HCT116 (cell line): Measurements from ENCODE around the gene PLD1. TPM values are rescaled to one million over a fixed set of nuclear protein-coding genes. Genes with fewer than 3 reads are reported as not detected.

Experiments used
- ATAC-seq: fragments of 200-7000 bp; cut with Tn5 transposase; 2 replicates; pipeline ENCODE4 v1.9.1; 2020; ENCODE audit warnings: mild to moderate bottlenecking, moderate library complexity
- BruUV-seq: library from RNA; stranded (reverse); fragments of 400-500 nt; replicated peaks from 2 replicates; lab custom pipeline; 2021; lab: Mats Ljungman, UMichigan
- CTCF ChIA-PET: fragments of 300-600 bp; sonication (Branson Sonifier 250); formaldehyde crosslinking; loops from one replicate; lab custom pipeline; 2021; ENCODE audit warnings: antibody characterized with exemption; lab: Charles Lee
- POLR2A ChIA-PET: fragments of 300-600, 350-600 bp; sonication (Branson Sonifier 250); formaldehyde crosslinking; loops from one replicate; lab custom pipeline; 2021; ENCODE audit warnings: antibody characterized with exemption; lab: Charles Lee
- RAD21 ChIA-PET, 2 experiments: fragments of 300-600 bp; sonication (Branson Sonifier 250); formaldehyde crosslinking; loops; one replicate each; lab custom pipeline; 2023; ENCODE audit warnings: low total read pairs in 2 of 2; ENCODE audit not compliant: uncharacterized antibody in 2 of 2, unreplicated experiment in 2 of 2, low non-redundant PET in 1 of 2; lab: Charles Lee
- DNase-seq: peaks from one replicate; pipeline ENCODE4 v3.0.0-alpha.2; 2010; ENCODE audit warnings: low read depth, low spot score
- H2AFZ ChIP-seq: fragments of 200-600 bp; shearing (Covaris generic), sonication (generic); 2 replicates; pipeline ENCODE4 v1.6.1; 2017; ENCODE audit warnings: low read depth, mixed run types, mixed read lengths, antibody characterized with exemption, low read length; ENCODE audit not compliant: poor library complexity, severe bottlenecking
- H3K27ac ChIP-seq: 2 replicates; pipeline ENCODE4 v1.5.1; 2012; ENCODE audit warnings: low read depth, low read length
- H3K27me3 ChIP-seq: fragments of 200-600 bp; sonication (generic); 2 replicates; pipeline ENCODE4 v1.6.1; 2016; ENCODE audit warnings: mixed run types, low read length, mixed read lengths; ENCODE audit not compliant: insufficient read depth
- H3K36me3 ChIP-seq, 2 experiments: fragments of 200-500 bp in 1 of 2; fragments of 200-600 bp in 1 of 2; sonication (Bioruptor generic) in 1 of 2; sonication (generic) in 1 of 2; 2 replicates each; pipeline versions ENCODE4 v1.5.1 to v1.6.1; 2014 to 2016; ENCODE audit warnings: low read length in 2 of 2, inconsistent platforms in 1 of 2, mixed read lengths in 1 of 2, mixed run types in 1 of 2; ENCODE audit not compliant: insufficient read depth in 2 of 2, control insufficient read depth in 1 of 2
- H3K4me1 ChIP-seq, 2 experiments: fragments of 200-600 bp in 1 of 2; sonication (generic) in 1 of 2; 2 replicates each; pipeline versions ENCODE4 v1.5.1 to v1.6.1; 2012 to 2017; ENCODE audit warnings: low read length in 2 of 2, inconsistent platforms in 1 of 2, mild to moderate bottlenecking in 1 of 2, mixed read lengths in 1 of 2, mixed run types in 1 of 2, moderate library complexity in 1 of 2; ENCODE audit not compliant: insufficient read depth in 2 of 2, control insufficient read depth in 1 of 2
- H3K4me2 ChIP-seq: fragments of 200-600 bp; sonication (generic); 2 replicates; pipeline ENCODE4 v1.6.1; 2017; ENCODE audit warnings: mixed run types, low read length, mixed read lengths
- H3K4me3 ChIP-seq, 2 experiments: fragments of 200-600 bp in 1 of 2; sonication (generic) in 1 of 2; replicated peaks in 1 of 2; 2 replicates each; pipeline ENCODE4 v1.5.1; 2011 to 2016; ENCODE audit warnings: low read length in 2 of 2, control low read depth in 1 of 2, low read depth in 1 of 2, mild to moderate bottlenecking in 1 of 2, mixed read lengths in 1 of 2, mixed run types in 1 of 2
- H3K79me2 ChIP-seq: fragments of 200-600 bp; sonication (generic); 2 replicates; pipeline ENCODE4 v1.6.1; 2017; ENCODE audit warnings: mild to moderate bottlenecking, mixed run types, low read length, moderate library complexity, mixed read lengths; ENCODE audit not compliant: insufficient read depth
- H3K9ac ChIP-seq: fragments of 200-600 bp; sonication (generic); 2 replicates; pipeline ENCODE4 v1.6.1; 2016; ENCODE audit warnings: low read length, mixed read lengths
- H3K9me2 ChIP-seq: fragments of 200-600 bp; sonication (generic), shearing (Covaris generic); 2 replicates; pipeline ENCODE4 v1.6.1; 2017; ENCODE audit warnings: mixed run types, mild to moderate bottlenecking, moderate library complexity; ENCODE audit not compliant: insufficient read depth
- H3K9me3 ChIP-seq, 2 experiments: fragments of 200-500 bp in 1 of 2; fragments of 200-600 bp in 1 of 2; sonication (Bioruptor generic) in 1 of 2; sonication (generic) in 1 of 2; 2 replicates each; pipeline ENCODE4 v1.6.1; 2014 to 2017; ENCODE audit warnings: low read length in 2 of 2, mixed read lengths in 2 of 2, inconsistent platforms in 1 of 2, low read depth in 1 of 2, mild to moderate bottlenecking in 1 of 2, mixed run types in 1 of 2, moderate library complexity in 1 of 2; ENCODE audit not compliant: control insufficient read depth in 1 of 2, insufficient read depth in 1 of 2
- H4K20me1 ChIP-seq: fragments of 200-600 bp; sonication (generic), shearing (Covaris generic); 2 replicates; pipeline ENCODE4 v1.6.1; 2017; ENCODE audit warnings: mixed run types, mild to moderate bottlenecking, moderate library complexity; ENCODE audit not compliant: insufficient read depth
- ATF3 ChIP-seq: IDR thresholded peaks from 2 replicates; pipeline ENCODE4 v1.6.1; 2012
- CBX3 ChIP-seq: IDR thresholded peaks from 2 replicates; pipeline ENCODE4 v1.6.1; 2012; ENCODE audit warnings: low read depth
- CEBPB ChIP-seq: IDR thresholded peaks from 2 replicates; pipeline ENCODE4 v1.6.1; 2012; ENCODE audit warnings: low read depth
- ELF1 ChIP-seq: IDR thresholded peaks from 2 replicates; pipeline ENCODE4 v1.6.1; 2012; ENCODE audit warnings: low read depth, borderline replicate concordance
- EZH2 ChIP-seq: fragments of 200-600 bp; sonication (generic); IDR thresholded peaks from 2 replicates; pipeline ENCODE4 v1.6.1; 2017; ENCODE audit warnings: antibody characterized with exemption, mixed run types
- EZH2phosphoT487 ChIP-seq: fragments of 200-600 bp; IDR thresholded peaks from 2 replicates; pipeline ENCODE4 v1.6.1; 2018; ENCODE audit warnings: antibody characterized with exemption, borderline replicate concordance
- POLR2AphosphoS5 ChIP-seq: IDR thresholded peaks from 2 replicates; pipeline ENCODE4 v1.6.1; 2011; ENCODE audit warnings: mild to moderate bottlenecking, low read depth, low read length, moderate library complexity
- RAD21 ChIP-seq: IDR thresholded peaks from 2 replicates; pipeline ENCODE4 v1.6.1; 2012; ENCODE audit warnings: low read depth, mild to moderate bottlenecking
- SRF ChIP-seq: IDR thresholded peaks from 2 replicates; pipeline ENCODE4 v1.6.1; 2012; ENCODE audit warnings: low read depth
- TCF7L2 ChIP-seq: IDR thresholded peaks from 2 replicates; pipeline ENCODE4 v1.7.0; 2011; ENCODE audit warnings: borderline replicate concordance, inconsistent platforms; ENCODE audit not compliant: insufficient read depth, insufficient read length; ENCODE audit errors: extremely low read depth
- intact Hi-C: fragments of 100-400 bp; cut with micrococcal nuclease; formaldehyde crosslinking; loops from 2 replicates; pipeline ENCODE4 v1.10.0; 2022
- total RNA-seq: library from RNA; stranded (reverse); gene quantifications from one replicate; pipeline ENCODE4 v1.2.1, GENCODE V29; 2021; ENCODE audit not compliant: unreplicated experiment
- TF ChIP-seq, protein P1 (sequence below): IDR thresholded peaks from 2 replicates; pipeline ENCODE4 v1.6.1; 2011; ENCODE audit warnings: mild to moderate bottlenecking, low read length, moderate library complexity; ENCODE audit not compliant: insufficient replicate concordance; ENCODE audit errors: extremely low read depth

The PLD1 gene
- total RNA-seq, 1 experiment from 2014 or later: 8.4 TPM

DNA sequence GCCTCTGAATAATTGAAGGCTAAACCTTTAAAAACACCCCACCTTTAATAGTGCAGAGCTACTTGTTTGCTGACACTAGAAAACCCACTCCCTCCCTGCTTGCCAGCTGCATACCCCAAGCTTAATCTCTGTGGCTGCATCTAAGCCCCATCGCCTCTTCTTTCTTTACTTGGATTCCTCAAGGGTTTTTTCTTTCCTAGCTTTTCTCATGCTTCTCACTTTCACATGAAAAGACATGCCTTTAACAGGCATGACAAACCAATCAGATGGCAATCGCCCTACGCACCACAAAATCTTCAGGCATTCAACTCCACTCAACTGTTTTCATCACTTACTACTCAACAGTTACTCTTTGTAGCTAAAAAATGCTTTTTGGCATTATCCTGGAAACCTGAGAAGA lies 77.5 kb downstream of the PLD1 start:
- no peak for TF ChIP-seq POLR2AphosphoS5
- TF ChIP-seq RAD21: no peak
- no peak for TF ChIP-seq ELF1
- no peak for TF ChIP-seq EZH2
- TF ChIP-seq, protein P1, sequence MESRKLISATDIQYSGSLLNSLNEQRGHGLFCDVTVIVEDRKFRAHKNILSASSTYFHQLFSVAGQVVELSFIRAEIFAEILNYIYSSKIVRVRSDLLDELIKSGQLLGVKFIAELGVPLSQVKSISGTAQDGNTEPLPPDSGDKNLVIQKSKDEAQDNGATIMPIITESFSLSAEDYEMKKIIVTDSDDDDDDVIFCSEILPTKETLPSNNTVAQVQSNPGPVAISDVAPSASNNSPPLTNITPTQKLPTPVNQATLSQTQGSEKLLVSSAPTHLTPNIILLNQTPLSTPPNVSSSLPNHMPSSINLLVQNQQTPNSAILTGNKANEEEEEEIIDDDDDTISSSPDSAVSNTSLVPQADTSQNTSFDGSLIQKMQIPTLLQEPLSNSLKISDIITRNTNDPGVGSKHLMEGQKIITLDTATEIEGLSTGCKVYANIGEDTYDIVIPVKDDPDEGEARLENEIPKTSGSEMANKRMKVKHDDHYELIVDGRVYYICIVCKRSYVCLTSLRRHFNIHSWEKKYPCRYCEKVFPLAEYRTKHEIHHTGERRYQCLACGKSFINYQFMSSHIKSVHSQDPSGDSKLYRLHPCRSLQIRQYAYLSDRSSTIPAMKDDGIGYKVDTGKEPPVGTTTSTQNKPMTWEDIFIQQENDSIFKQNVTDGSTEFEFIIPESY: no peak
- TF ChIP-seq CBX3: no peak
- TF ChIP-seq TCF7L2: no peak
- no peak for TF ChIP-seq ATF3
- no peak for TF ChIP-seq SRF
- TF ChIP-seq CEBPB: no peak
- TF ChIP-seq EZH2phosphoT487: no peak
- no peak overlapping the region for H2AFZ ChIP-seq
- ChIA-PET RAD21 (no interaction called here), CTCF (no interaction called here), POLR2A (no interaction called here)
- no peaks in the 10 kb centered on the region for H3K9me3 ChIP-seq
- H3K4me3 ChIP-seq: no peak overlapping the region
- intact Hi-C loops: no loop called here
- H3K79me2 ChIP-seq: no peaks in the 10 kb centered on the region
- ATAC-seq: no peak
- no peak overlapping the region for H3K4me2 ChIP-seq
- H3K9me2 ChIP-seq: no peaks in the 10 kb centered on the region
- H3K27me3 ChIP-seq: no peaks in the 10 kb centered on the region
- no TSS peak for BruUV-seq
- no peak for DNase-seq
- H3K9ac ChIP-seq: no peak overlapping the region
- H3K27ac ChIP-seq: no peak overlapping the region
- no peaks in the 10 kb centered on the region for H3K4me1 ChIP-seq
- H3K36me3 ChIP-seq: no peaks in the 10 kb centered on the region
- no peaks in the 10 kb centered on the region for H4K20me1 ChIP-seq
